Panc1 (cell line): ENCODE measurements around the gene E2F2. TPM values are rescaled to one million over a fixed set of nuclear protein-coding genes. Genes with fewer than 3 reads are reported as not detected.
"Not testable (repeated sequence)": the region's sequence is repeated elsewhere in the genome, so short reads cannot be mapped to it uniquely, and the experiment has no call there.

Experiments used
- ATAC-seq: fragments of 200-7000 bp; cut with Tn5 transposase; 2 replicates; pipeline ENCODE4 v1.9.1; 2020; ENCODE audit warnings: mild to moderate bottlenecking, moderate library complexity
- BruUV-seq: library from RNA; stranded (reverse); fragments of 400-500 nt; replicated peaks from 2 replicates; lab custom pipeline; 2021; lab: Mats Ljungman, UMichigan
- CTCF ChIA-PET: fragments of 300-600 bp; sonication (Branson Sonifier 250); formaldehyde crosslinking; loops from one replicate; lab custom pipeline; 2022; ENCODE audit warnings: antibody characterized with exemption; lab: Charles Lee
- POLR2A ChIA-PET: fragments of 300-600 bp; sonication (Branson Sonifier 250); formaldehyde crosslinking; loops from one replicate; lab custom pipeline; 2022; ENCODE audit warnings: antibody characterized with exemption; lab: Charles Lee
- DNase-seq: peaks from one replicate; pipeline ENCODE4 v3.0.0-alpha.2; 2010; ENCODE audit warnings: low read depth, low spot score
- H3K27ac ChIP-seq: 2 replicates; pipeline ENCODE4 v1.5.1; 2011; ENCODE audit warnings: mild to moderate bottlenecking, low read length, inconsistent platforms
- H3K27me3 ChIP-seq: fragments of 200-500 bp; sonication (Bioruptor generic); 2 replicates; pipeline ENCODE4 v1.6.0; 2014; ENCODE audit warnings: low read length, inconsistent platforms; ENCODE audit not compliant: control insufficient read depth, insufficient read depth
- H3K36me3 ChIP-seq: fragments of 200-500 bp; sonication (Bioruptor generic); 2 replicates; pipeline ENCODE4 v1.5.1; 2014; ENCODE audit warnings: inconsistent platforms, mild to moderate bottlenecking, low read length, moderate library complexity; ENCODE audit not compliant: control insufficient read depth, insufficient read depth
- H3K4me1 ChIP-seq: 2 replicates; pipeline ENCODE4 v1.5.1; 2011; ENCODE audit warnings: inconsistent platforms, mild to moderate bottlenecking, low read length, moderate library complexity; ENCODE audit not compliant: control insufficient read depth, insufficient read depth
- H3K4me3 ChIP-seq, 2 experiments: 2 replicates each; pipeline ENCODE4 v1.5.1; 2011 to 2012; ENCODE audit warnings: low read depth in 2 of 2, low read length in 2 of 2, mild to moderate bottlenecking in 2 of 2, inconsistent platforms in 1 of 2, moderate library complexity in 1 of 2
- H3K9me3 ChIP-seq: fragments of 200-500 bp; sonication (Bioruptor generic); 2 replicates; pipeline ENCODE4 v1.5.1; 2014; ENCODE audit warnings: low read depth, mild to moderate bottlenecking, inconsistent platforms, low read length, moderate library complexity; ENCODE audit not compliant: control insufficient read depth, insufficient read depth
- CTCF ChIP-seq: fragments of 450-650 bp; IDR thresholded peaks from 2 replicates; pipeline ENCODE4 v1.5.1; 2017; ENCODE audit warnings: mild to moderate bottlenecking
- POLR2AphosphoS5 ChIP-seq: IDR thresholded peaks from 2 replicates; pipeline ENCODE4 v1.6.1; 2012; ENCODE audit warnings: mild to moderate bottlenecking, low read depth, low read length, moderate library complexity
- REST ChIP-seq, 2 experiments: IDR thresholded peaks; 2 replicates each; pipeline ENCODE4 v1.6.1; 2011 to 2012; ENCODE audit warnings: low read depth in 2 of 2, control low read depth in 1 of 2, low read length in 1 of 2, mild to moderate bottlenecking in 1 of 2, moderate library complexity in 1 of 2; ENCODE audit not compliant: insufficient read depth in 1 of 2
- SIN3A ChIP-seq: IDR thresholded peaks from 2 replicates; pipeline ENCODE4 v1.6.1; 2012; ENCODE audit warnings: low read depth, mild to moderate bottlenecking, low read length, moderate library complexity, borderline replicate concordance; ENCODE audit not compliant: insufficient read depth
- TCF7L2 ChIP-seq: IDR thresholded peaks from 2 replicates; pipeline ENCODE4 v1.6.1; 2011; ENCODE audit warnings: mild to moderate bottlenecking, low read depth, low read length, inconsistent platforms
- in situ Hi-C: cut with HindIII; loops from 2 replicates; pipeline ENCODE4 v1.10.0; 2016; ENCODE audit warnings: low sequenced_read_pairs, low pct_unique_long_range_greater_than_20kb
- intact Hi-C: fragments of 100-400 bp; cut with micrococcal nuclease; formaldehyde crosslinking; loops from one replicate; pipeline ENCODE4 v1.10.0; 2022; ENCODE audit not compliant: unreplicated experiment
- total RNA-seq: library from RNA; stranded (reverse); gene quantifications from one replicate; pipeline ENCODE4 v1.2.1, GENCODE V29; 2021; ENCODE audit not compliant: unreplicated experiment

E2F2 gene
- total RNA-seq, 1 experiment from 2014 or later, result 9.5 TPM

- ATAC-seq, H3K9me3 ChIP-seq, H3K4me3 ChIP-seq, intact Hi-C loops, in situ Hi-C loops, H3K36me3 ChIP-seq, H3K27me3 ChIP-seq, H3K4me1 ChIP-seq, H3K27ac ChIP-seq, DNase-seq, BruUV-seq: not testable (repeated sequence)
- POLR2A ChIA-PET, result interaction anchor here (0.6 kb wide), 1 partner anchor 15 kb away, joined by 3 read pairs; no protein-coding TSS in a partner anchor
- CTCF ChIA-PET, result interaction anchor here (0.6 to 4.8 kb wide), 5 partner anchors 94 to 219 kb away, joined by 3 to 68 read pairs (median 5); no protein-coding TSS in a partner anchor
Measured at GRCh38 chr1:23542940-23543339, 11.9 kb upstream of the E2F2 start.

GRCh38 chr1:23539698-23540266, 8.7 kb upstream of the E2F2 start:
- no peak for TF ChIP-seq REST (IDR thresholded peaks at IDR 0.05; ENCODE audit: insufficient read depth in 1 of 2, low read depth in 2 of 2, low read length in 1 of 2)
- TF ChIP-seq CTCF, result peak; percentile 97
- DNase-seq (peak; percentile 91), ATAC-seq (peak; percentile 95)
- Histone ChIP-seq H3K27ac (peak overlapping the region; percentile 20; the same call in 1 of the 2 replicates), H3K4me3 (peak overlapping the region; percentile 30 to 52), H3K4me1 (peaks cover 8% of the 10 kb centered on the region; the same call in 1 of the 2 replicates), H3K36me3 (no peaks in the 10 kb centered on the region), H3K9me3 (no peaks in the 10 kb centered on the region), H3K27me3 (no peaks in the 10 kb centered on the region)
- ChIA-PET CTCF (interaction anchor here (0.5 to 2.7 kb wide), 14 partner anchors 11 to 302 kb away, joined by 3 to 31 read pairs (median 6); partner anchors contain the start of gene HNRNPR), POLR2A (interaction anchor here (0.7 kb wide), 1 partner anchor 12 kb away, joined by 4 read pairs; no protein-coding TSS in a partner anchor)
- BruUV-seq, result no TSS peak
- intact Hi-C loops, result loop anchor here (1.0 kb wide), 1 partner anchor 42 kb away; no protein-coding TSS in a partner anchor
- in situ Hi-C loops, result no loop called here

- POLR2A ChIA-PET, result no interaction called here
- in situ Hi-C loops (no loop called here), intact Hi-C loops (no loop called here)
- Histone ChIP-seq H3K27me3 (no peaks in the 10 kb centered on the region), H3K36me3 (no peaks in the 10 kb centered on the region), H3K9me3 (no peaks in the 10 kb centered on the region), H3K4me3 (no peak overlapping the region), H3K27ac (no peak overlapping the region), H3K4me1 (peaks cover 2% of the 10 kb centered on the region; the same call in 1 of the 2 replicates)
- ATAC-seq, result no peak
- no peak for DNase-seq
- BruUV-seq, result no TSS peak
- no peak for TF ChIP-seq SIN3A
- TF ChIP-seq POLR2AphosphoS5, result no peak
- TF ChIP-seq REST (IDR thresholded peaks at IDR 0.05; ENCODE audit: insufficient read depth in 1 of 2, low read depth in 2 of 2, low read length in 1 of 2), result no peak
- no peak for TF ChIP-seq CTCF
- TF ChIP-seq TCF7L2, result no peak
- CTCF ChIA-PET, result no interaction called here
Measured at GRCh38 chr1:23537296-23537973, 6.4 kb upstream of the E2F2 start.
